ENCODE measurements around the gene HACD4. TPM values are rescaled to one million over a fixed set of nuclear protein-coding genes. Genes with fewer than 3 reads are reported as not detected.

HACD4 gene
- total RNA-seq, 1 experiment from 2014 or later, result 4.5 TPM

- Histone ChIP-seq H3K27me3 (ENCODE audit: insufficient read depth, low read depth) (no peaks in the 10 kb centered on the region), H3K27ac (no peak overlapping the region), H3K4me2 (no peak overlapping the region), H3K36me3 (ENCODE audit: low read depth) (no peaks in the 10 kb centered on the region), H3K9me2 (ENCODE audit: insufficient read depth) (no peaks in the 10 kb centered on the region), H4K20me1 (ENCODE audit: insufficient read depth) (no peaks in the 10 kb centered on the region), H3K79me2 (ENCODE audit: low read depth) (no peaks in the 10 kb centered on the region), H2AFZ (no peak overlapping the region), H3F3A (ENCODE audit: insufficient read depth, low read depth) (no peaks in the 10 kb centered on the region), H3K4me3 (no peak overlapping the region), H3K4me1 (replicated peaks; ENCODE audit: insufficient read depth) (no peaks in the 10 kb centered on the region), H3K9me3 (ENCODE audit: insufficient read depth, low read depth) (no peaks in the 10 kb centered on the region)
- TF ChIP-seq CTCF (conservative IDR thresholded peaks at IDR 0.05) (no peak), EZH2 (IDR thresholded peaks at IDR 0.05; ENCODE audit: low read depth) (no peak)
- intact Hi-C loops (cut with micrococcal nuclease; ENCODE audit: unreplicated experiment), result no loop called here
- ChIA-PET POLR2A (ENCODE audit: unreplicated experiment) (no interaction called here), CTCF (no interaction called here)
- no TSS peak for BruUV-seq (replicated peaks)
- DNase-seq, result no peak
Observed at GRCh38 chr9:20962536-20963225, 68.8 kb downstream of the HACD4 start.

- no TSS peak for BruUV-seq (replicated peaks)
- POLR2A ChIA-PET (ENCODE audit: unreplicated experiment), result no interaction called here
- Histone ChIP-seq H3K27ac (no peak overlapping the region), H3K4me3 (no peak overlapping the region), H3K79me2 (ENCODE audit: low read depth) (no peaks in the 10 kb centered on the region), H3K4me2 (no peak overlapping the region), H3K4me1 (replicated peaks; ENCODE audit: insufficient read depth) (no peaks in the 10 kb centered on the region), H3F3A (ENCODE audit: insufficient read depth, low read depth) (no peaks in the 10 kb centered on the region), H3K36me3 (ENCODE audit: low read depth) (no peaks in the 10 kb centered on the region), H3K27me3 (ENCODE audit: insufficient read depth, low read depth) (no peaks in the 10 kb centered on the region), H2AFZ (no peak overlapping the region), H3K9me2 (ENCODE audit: insufficient read depth) (no peaks in the 10 kb centered on the region), H4K20me1 (ENCODE audit: insufficient read depth) (no peaks in the 10 kb centered on the region), H3K9me3 (ENCODE audit: insufficient read depth, low read depth) (no peaks in the 10 kb centered on the region)
- TF ChIP-seq EZH2 (IDR thresholded peaks at IDR 0.05; ENCODE audit: low read depth), result no peak
- no peak for TF ChIP-seq CTCF (conservative IDR thresholded peaks at IDR 0.05)
- intact Hi-C loops (cut with micrococcal nuclease; ENCODE audit: unreplicated experiment), result no loop called here
- CTCF ChIA-PET, result no interaction called here
- DNase-seq, result no peak
Observed at GRCh38 chr9:20950707-20951106, 80.7 kb downstream of the HACD4 start.

Other genes with a start within 250 kb of the HACD4 start
- not detected in 2 replicates for gene IFNB1, start 46.3 kb upstream of the HACD4 start, total RNA-seq (2021)
- gene IFNW1, start 110.2 kb upstream of the HACD4 start, total RNA-seq (2021), result not detected in 2 replicates
- not detected in 2 replicates for gene IFNA21, start 135.0 kb upstream of the HACD4 start, total RNA-seq (2021)
- not detected in 2 replicates for gene IFNA4, start 155.9 kb upstream of the HACD4 start, total RNA-seq (2021)
- gene IFNA7, start 170.6 kb upstream of the HACD4 start, total RNA-seq (2021), result not detected in 2 replicates
- gene IFNA10, start 175.5 kb upstream of the HACD4 start, total RNA-seq (2021), result not detected in 2 replicates
- gene IFNA16, start 185.7 kb upstream of the HACD4 start, total RNA-seq (2021), result not detected in 2 replicates
- not detected in 2 replicates for gene IFNA17, start 196.6 kb upstream of the HACD4 start, total RNA-seq (2021)
- gene IFNA14, start 208.4 kb upstream of the HACD4 start, total RNA-seq (2021), result not detected in 2 replicates

Data from PC-9 (cell line).